SHP77 (cell line): ENCODE results near the gene ASXL1.
A peak's percentile ranks its signal among the peaks of the same experiment; 100 is the strongest.
"Not testable (repeated sequence)": the region's sequence is repeated elsewhere in the genome, so short reads cannot be mapped to it uniquely, and the experiment has no call there.

Experiments
- DNase-seq, 2 experiments: peaks; one replicate each; lab custom pipeline; 2025; lab: John Stamatoyannopoulos, UW

Gene ASXL1

GRCh38 chr20:32357869-32358631, at the start of gene ASXL1:
Gene ASXL1, plus strand, starts transcription at chr20:32358331. Its CDS starts 445 bp downstream, at chr20:32358776.
- peak; percentile 96 to 97 for DNase-seq

GRCh38 chr20:32312718-32313424, 45.3 kb upstream of the ASXL1 start:
- DNase-seq, result no peak

GRCh38 chr20:32314768-32315167, 43.4 kb upstream of the ASXL1 start:
- no peak for DNase-seq

DNA sequence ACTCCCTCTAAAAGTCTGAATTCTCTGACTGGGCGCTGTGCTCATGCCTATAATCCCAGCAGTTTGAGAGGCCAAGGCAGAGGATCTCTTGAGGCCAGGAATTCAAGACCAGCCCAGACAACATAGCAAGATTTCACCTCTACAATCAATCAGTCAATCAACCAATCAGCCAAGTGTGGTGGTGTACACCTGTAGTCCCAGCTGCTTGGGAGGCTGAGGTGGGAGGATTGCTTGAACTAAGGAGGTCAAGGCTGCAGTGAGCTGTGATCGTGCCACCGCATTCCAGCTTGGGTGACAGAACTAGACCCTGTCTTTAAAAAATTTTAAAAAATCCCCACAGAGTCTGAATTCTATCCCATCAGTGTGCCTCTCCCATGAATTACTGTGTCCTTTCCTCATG, 42.7 kb upstream of the ASXL1 start:
- no peak for DNase-seq

GRCh38 chr20:32315891-32316290, 42.2 kb upstream of the ASXL1 start:
- DNase-seq, result no peak

DNA sequence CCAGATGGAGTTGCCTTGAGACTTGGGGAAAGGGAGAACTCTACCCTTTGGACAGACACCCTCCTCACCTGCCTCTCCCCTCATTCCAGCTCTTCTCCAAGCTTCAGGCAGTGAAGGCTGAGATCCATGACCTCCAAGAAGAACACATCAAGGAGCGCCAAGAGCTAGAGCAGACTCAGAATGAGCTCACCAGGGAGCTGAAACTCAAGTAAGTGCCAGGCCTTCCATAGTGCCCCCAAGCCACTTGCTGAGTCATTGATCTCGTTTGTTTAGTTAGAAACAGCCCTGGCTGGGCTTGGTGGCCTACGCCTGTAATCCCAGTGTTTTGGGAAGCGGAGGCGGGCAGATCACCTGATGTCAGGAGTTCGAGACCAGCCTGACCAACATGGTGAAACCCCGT, 41.5 kb upstream of the ASXL1 start:
- no peak for DNase-seq

GRCh38 chr20:32319100-32319499, 39.0 kb upstream of the ASXL1 start:
- no peak for DNase-seq

- DNase-seq, result no peak
Measured at GRCh38 chr20:32320305-32320704, 37.8 kb upstream of the ASXL1 start.

- no peak for DNase-seq
Measured at GRCh38 chr20:32321390-32321789, 36.7 kb upstream of the ASXL1 start.

DNA sequence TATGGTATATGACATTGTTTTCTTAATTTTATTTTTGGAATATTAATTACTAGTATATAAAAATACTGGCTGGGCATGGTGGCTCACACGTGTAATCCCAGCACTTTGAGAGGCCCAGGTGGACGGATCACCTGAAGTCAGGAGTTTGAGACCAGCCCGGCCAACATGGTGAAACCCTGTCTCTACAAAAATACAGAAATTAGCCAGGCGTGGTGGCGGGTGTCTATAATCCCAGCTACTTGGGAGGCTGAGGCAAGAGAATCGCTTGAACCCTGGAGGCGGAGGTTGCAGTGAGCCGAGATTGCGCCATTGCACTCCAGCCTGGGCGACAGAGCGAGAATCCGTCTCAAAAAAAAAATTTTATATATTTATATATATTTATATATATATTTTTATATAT, 35.9 kb upstream of the ASXL1 start:
- not testable (repeated sequence) for DNase-seq

- not testable (repeated sequence) for DNase-seq
Measured at GRCh38 chr20:32323761-32324160, 34.4 kb upstream of the ASXL1 start.

DNA sequence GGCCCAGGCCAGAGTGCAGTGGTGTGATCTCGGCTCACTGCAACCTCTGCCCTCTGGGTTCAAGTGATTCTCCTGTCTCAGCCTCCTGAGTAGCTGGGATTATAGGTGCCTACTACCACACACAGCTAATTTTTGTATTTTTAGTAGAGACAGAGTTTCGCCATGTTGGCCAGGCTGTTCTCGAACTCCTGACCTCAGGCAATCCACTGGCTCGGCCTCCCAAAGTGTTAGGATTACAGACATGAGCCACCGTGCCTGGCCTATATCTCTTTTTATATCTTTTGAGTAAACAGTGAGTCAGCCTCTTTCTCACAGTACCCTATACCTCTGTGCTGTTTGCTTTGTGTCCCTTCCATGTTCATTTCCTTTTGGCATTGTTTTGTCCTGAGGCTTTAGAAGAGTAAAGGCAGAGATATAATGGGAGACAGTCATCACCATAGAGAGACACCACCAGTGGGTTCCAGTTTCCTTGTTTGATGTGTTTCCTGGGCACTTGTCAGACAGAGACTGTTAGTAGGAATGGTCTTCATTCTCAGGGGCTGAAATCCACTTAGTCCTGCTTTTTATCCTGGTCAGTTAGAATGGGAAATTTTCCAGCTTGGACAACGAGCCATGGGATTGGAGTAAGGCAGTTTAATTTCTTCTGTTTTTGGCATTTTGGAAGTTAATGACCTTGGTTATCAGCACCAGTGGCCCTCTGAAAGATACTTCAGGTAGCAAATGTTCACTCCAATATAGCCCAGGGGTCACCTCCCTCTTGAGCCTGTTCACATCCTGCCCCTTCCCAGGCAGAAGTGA, 32.2 kb upstream of the ASXL1 start:
- DNase-seq, result peak; percentile 79 to 86

DNA sequence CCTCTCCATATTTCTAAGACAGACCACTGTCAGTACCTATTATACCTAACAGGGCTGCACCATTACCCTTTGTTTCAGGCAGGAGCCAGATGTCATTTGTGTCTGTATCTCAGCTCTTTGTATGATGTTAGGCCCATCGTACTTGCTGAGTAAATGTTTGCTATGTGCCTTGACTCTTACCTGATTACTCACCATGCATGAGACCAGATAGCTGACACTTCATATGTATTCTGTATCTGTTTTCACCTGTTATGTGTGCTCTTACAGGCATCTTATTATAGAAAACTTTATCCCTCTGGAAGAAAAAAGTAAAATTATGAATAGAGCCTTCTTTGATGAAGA, 31.7 kb upstream of the ASXL1 start:
- peak; percentile 54 to 66 for DNase-seq

DNA sequence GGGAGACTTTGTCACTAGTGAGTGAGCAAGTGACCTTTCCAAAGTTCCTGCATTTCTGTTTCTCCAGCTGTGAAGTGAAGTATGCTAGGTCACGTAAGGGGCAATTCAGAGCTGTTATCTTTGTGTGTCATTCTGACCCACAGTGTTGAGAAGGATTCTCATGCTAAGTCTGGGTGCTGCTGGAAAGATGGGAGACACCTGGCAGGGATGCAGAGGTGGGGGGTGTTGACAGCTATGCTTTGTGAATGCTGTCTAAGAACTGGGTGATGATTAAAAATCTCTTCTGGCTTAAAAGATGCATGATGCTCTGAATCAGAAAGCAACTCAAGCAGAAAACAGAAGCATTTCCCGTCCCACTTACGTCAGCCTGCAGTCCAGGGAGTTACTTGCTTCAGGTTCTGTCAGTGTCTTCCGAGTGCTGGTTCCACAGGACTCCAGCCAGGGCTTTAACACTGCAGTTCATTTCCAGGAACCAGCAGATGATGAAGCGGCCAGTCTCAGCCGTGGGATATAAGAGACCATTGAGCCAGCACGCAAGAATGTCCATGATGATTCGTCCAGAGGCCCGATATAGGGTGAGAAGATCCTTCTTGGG, 30.9 kb upstream of the ASXL1 start:
- no peak for DNase-seq

- DNase-seq, result peak; percentile 8 to 15
Measured at GRCh38 chr20:32329817-32330554, 28.1 kb upstream of the ASXL1 start.

DNA sequence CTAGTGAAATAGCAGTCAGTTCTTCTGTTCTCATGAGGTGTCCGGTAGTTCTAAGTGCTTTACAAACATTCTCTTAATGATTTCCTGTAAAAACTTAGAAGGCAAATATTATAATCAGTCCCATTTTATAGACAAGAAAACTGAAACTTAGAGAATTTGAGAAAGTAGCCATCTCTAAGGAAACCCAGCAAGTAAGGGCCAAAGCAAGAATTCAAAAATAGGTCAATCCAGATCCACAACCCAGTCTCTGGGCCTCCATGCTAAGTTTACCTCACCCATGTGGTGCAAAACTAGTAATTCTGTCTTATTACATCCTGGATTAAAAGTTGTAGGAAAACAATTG, 27.6 kb upstream of the ASXL1 start:
- no peak for DNase-seq

DNA sequence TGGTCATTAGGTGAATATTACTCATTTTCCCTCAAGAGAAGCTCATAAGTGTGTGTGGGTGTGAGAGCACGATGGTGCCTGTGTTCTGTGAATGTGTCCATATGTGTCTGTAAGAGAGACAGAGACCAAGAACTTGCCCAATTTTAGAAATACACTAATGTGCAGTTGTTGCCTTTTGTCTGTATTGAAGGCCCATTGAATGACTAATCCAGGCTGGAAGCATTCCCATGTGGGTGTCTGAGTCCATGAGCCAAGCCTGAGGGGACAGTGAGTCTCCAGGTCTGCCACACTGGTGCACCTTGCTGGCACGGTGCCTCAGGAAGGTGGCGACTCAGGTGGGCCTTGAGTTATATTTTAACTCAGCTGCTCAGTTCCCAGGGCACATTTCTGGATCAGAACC, 25.5 kb upstream of the ASXL1 start:
- no peak for DNase-seq

DNA sequence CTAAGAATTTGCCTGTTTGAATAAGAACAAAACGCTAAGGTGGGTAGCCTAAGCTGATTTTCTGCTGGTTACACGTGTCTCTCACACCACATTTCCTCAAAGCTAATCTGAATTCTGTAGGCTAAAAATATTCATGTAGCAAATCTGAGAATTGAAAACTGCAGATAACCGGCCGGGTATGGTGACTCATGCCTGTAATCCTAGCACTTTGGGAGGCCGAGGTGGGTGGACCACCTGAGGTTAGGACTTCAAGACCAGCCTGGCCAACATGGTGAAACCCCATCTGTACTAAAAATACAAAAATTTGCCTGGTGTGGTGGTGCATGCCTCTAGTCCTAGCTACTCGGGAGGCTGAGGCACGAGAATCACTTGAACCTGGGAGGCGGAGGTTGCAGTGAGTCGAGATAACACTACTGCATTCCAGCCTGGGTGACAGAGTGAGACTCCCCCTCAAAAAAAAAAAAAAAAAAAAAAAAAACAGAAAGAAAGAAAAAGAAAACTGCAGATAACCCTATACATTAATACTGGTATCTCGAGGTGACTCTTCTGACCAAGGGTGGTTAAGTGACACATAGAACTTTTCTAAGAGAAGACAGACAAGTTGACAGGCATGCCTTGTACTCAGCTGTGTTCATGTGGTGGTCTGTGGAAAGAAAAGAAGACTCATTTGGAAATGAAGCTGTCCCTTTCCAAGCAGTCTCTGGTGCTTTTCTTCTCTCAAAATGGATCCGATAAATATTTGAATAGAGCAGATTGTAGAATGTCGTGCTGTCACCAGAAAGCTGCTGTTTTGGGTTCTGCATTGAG, 24.7 kb upstream of the ASXL1 start:
- no peak for DNase-seq

DNA sequence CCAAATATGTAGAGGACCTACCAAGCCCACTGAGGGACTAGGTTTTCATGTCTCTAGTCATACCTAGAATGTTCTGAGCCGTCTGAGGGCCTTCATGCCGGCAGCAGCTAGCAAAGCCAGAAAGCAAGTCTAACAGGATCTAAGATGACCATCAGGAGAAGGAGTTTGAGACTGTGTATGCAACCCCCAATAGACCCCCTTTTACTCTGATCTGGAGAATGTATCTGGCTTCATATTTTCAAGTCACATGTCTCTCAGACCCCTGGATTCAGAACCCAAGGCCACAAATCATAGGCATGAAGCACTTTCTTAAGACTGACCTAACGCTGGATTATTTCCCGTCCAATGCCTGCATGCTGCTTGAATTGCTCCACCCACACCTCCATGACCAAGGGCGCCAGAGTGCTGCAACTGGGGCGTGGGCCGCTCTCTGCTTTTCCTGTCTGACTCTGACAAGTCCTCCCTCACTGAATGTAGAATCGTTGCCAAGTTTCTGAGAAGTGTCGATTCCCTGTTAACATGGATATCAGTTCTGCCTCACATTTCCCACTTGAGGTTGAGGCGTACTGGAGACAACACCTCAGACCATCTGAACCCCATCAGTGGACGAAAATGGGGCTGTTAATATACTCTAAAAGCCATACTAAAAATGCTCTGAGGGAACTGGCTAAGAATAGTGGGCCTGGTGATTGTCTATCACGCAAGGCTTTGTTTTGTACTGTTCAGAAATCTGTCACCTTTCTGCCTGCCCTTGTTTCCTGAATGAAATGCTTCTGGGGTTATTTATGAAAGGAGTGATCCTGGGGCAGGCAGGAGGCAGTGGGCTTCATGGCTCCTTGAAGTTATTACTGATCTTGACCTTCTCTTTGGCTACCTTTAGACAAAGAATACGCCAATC, 23.9 kb upstream of the ASXL1 start:
- no peak for DNase-seq

DNA sequence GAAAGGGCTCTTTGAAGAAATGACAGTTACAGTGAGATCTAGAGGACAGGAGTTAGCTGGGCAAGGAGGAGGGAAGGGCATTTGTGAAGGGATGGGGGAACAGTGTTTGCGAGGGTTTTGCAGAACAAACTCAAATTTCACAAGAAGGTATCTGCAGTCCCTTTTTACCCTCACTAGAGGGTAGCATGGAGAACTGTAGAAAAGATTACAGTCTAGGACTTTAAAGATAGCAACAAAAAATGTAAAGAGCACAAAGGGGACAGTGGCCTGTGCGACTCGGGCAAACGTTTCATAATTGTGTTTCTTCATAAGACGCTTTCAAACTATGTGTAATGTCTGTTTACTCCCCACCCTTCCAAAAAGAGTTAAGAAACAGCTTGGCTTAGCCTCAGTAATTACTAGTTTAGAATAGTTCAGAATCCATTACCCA, 21.2 kb upstream of the ASXL1 start:
- peak in 1 of 2 experiments; percentile 7 for DNase-seq
